HepG2 (cell line): ENCODE data around the gene TXN2. TPM values are rescaled to one million over a fixed set of nuclear protein-coding genes. Genes with fewer than 3 reads are reported as not detected.

Source experiments
- CREM ChIP-seq, 2 experiments: sonication (generic) in 1 of 2; formaldehyde crosslinking in 1 of 2; IDR thresholded peaks; 2 replicates each; pipeline versions ENCODE4 v1.4.0 to v1.6.1; 2016 to 2020; ENCODE audit warnings: antibody characterized with exemption in 1 of 2, mild to moderate bottlenecking in 1 of 2, missing genetic modification reagents in 1 of 2
- IRX3 ChIP-seq: sonication (generic); formaldehyde crosslinking; IDR thresholded peaks from 2 replicates; pipeline ENCODE4 v1.8.1; 2023; ENCODE audit warnings: mild to moderate bottlenecking, low read depth, missing genetic modification reagents, borderline replicate concordance
- JUND ChIP-seq: sonication (generic); formaldehyde crosslinking; IDR thresholded peaks from 2 replicates; pipeline ENCODE4 v1.8.0; 2022; ENCODE audit warnings: mild to moderate bottlenecking, missing genetic modification reagents
- MAFG ChIP-seq: sonication (generic); formaldehyde crosslinking; IDR thresholded peaks from 2 replicates; pipeline ENCODE4 v1.5.1; 2020; ENCODE audit warnings: mild to moderate bottlenecking, missing genetic modification reagents
- PHF5A ChIP-seq: IDR thresholded peaks from one replicate; pipeline ENCODE4 v1.6.1; 2018; ENCODE audit warnings: low read depth, missing genetic modification reagents; ENCODE audit not compliant: unreplicated experiment
- RCOR2 ChIP-seq: IDR thresholded peaks from 2 replicates; pipeline ENCODE4 v1.6.1; 2016; ENCODE audit warnings: missing biosample characterization, missing genetic modification reagents
- RFXANK ChIP-seq: IDR thresholded peaks from 2 replicates; pipeline ENCODE4 v1.6.1; 2016
- SIX1 ChIP-seq: sonication (generic); formaldehyde crosslinking; IDR thresholded peaks from 2 replicates; pipeline ENCODE4 v1.4.0; 2020; ENCODE audit warnings: missing genetic modification reagents, borderline replicate concordance
- STAG1 ChIP-seq: sonication (generic); formaldehyde crosslinking; IDR thresholded peaks from 2 replicates; pipeline ENCODE4 v1.4.0; 2020; ENCODE audit warnings: missing genetic modification reagents
- TCF7L2 ChIP-seq: IDR thresholded peaks from 2 replicates; pipeline ENCODE4 v1.6.1; 2011; ENCODE audit warnings: mild to moderate bottlenecking, low read depth, low read length, moderate library complexity
- TEAD2 ChIP-seq: sonication (generic); formaldehyde crosslinking; IDR thresholded peaks from 2 replicates; pipeline ENCODE4 v1.9.0; 2021; ENCODE audit warnings: missing genetic modification reagents
- XBP1 ChIP-seq: sonication (generic); formaldehyde crosslinking; IDR thresholded peaks from 2 replicates; pipeline ENCODE4 v1.5.0; 2020; ENCODE audit warnings: missing genetic modification reagents
- ZFAT ChIP-seq: sonication (generic); formaldehyde crosslinking; conservative IDR thresholded peaks from 2 replicates; pipeline ENCODE4 v1.8.1; 2023; ENCODE audit warnings: missing genetic modification reagents, inconsistent platforms
- ZNF12 ChIP-seq: sonication (generic); formaldehyde crosslinking; IDR thresholded peaks from 2 replicates; pipeline ENCODE4 v1.5.0; 2020; ENCODE audit warnings: missing genetic modification reagents
- ZNF432 ChIP-seq: sonication (generic); formaldehyde crosslinking; IDR thresholded peaks from 2 replicates; pipeline ENCODE4 v1.5.0; 2020; ENCODE audit warnings: missing genetic modification reagents, mild to moderate bottlenecking, borderline replicate concordance
- ZNF766 ChIP-seq: sonication (generic); formaldehyde crosslinking; IDR thresholded peaks from 2 replicates; pipeline ENCODE4 v1.5.0; 2020; ENCODE audit warnings: missing genetic modification reagents, borderline replicate concordance
- ZNF768 ChIP-seq: sonication (generic); formaldehyde crosslinking; IDR thresholded peaks from 2 replicates; pipeline ENCODE4 v1.4.0; 2020; ENCODE audit warnings: missing genetic modification reagents
- polyA plus RNA-seq, 8 experiments: library from polyadenylated mRNA; depleted of rRNA in 3 of 8; stranded (reverse) in 7 of 8; unstranded in 1 of 8; fragments of >200 nt; fragmentation: Illumina TruSeq in 4 of 8; extraction: Trizol in 4 of 8; gene quantifications; 2 replicates each; pipeline versions ENCODE4 v1.2.1 to v1.2.3, GENCODE V29; 2011 to 2016; ENCODE audit warnings: low read depth in 4 of 8, missing spikeins in 1 of 8, mixed read lengths in 1 of 8; ENCODE audit not compliant: insufficient read depth in 1 of 8
- total RNA-seq, 5 experiments: library from RNA; depleted of rRNA; stranded (reverse); fragments of >200 nt; fragmentation: Illumina TruSeq; extraction: Trizol; gene quantifications; 2 replicates each; pipeline ENCODE4 v1.2.3, GENCODE V29; 2016; ENCODE audit warnings: low read depth in 1 of 5
- TF ChIP-seq, protein P1 (sequence below): sonication (generic); formaldehyde crosslinking; IDR thresholded peaks from 2 replicates; pipeline ENCODE4 v1.8.0; 2022; ENCODE audit warnings: mild to moderate bottlenecking, missing genetic modification reagents, borderline replicate concordance
- TF ChIP-seq, protein P2 (sequence below): sonication (generic); formaldehyde crosslinking; IDR thresholded peaks from 2 replicates; pipeline ENCODE4 v1.8.1; 2023; ENCODE audit warnings: mild to moderate bottlenecking, missing genetic modification reagents, borderline replicate concordance
- TF ChIP-seq, protein P3 (sequence below): sonication (generic); formaldehyde crosslinking; IDR thresholded peaks from 2 replicates; pipeline ENCODE4 v1.8.1; 2023; ENCODE audit warnings: missing genetic modification reagents, mild to moderate bottlenecking, borderline replicate concordance
- TF ChIP-seq, protein P4 (sequence below): sonication (generic); formaldehyde crosslinking; IDR thresholded peaks from one replicate; pipeline ENCODE4 v1.5.1; 2020; ENCODE audit warnings: mild to moderate bottlenecking, missing genetic modification reagents; ENCODE audit errors: not compliant biosample characterization

The TXN2 gene
- total and polyA plus RNA-seq, 2 of the 13 experiments (the other 11 are each of a cell fraction or from before 2014, with no cell fraction given): 41.4 to 109 TPM

DNA sequence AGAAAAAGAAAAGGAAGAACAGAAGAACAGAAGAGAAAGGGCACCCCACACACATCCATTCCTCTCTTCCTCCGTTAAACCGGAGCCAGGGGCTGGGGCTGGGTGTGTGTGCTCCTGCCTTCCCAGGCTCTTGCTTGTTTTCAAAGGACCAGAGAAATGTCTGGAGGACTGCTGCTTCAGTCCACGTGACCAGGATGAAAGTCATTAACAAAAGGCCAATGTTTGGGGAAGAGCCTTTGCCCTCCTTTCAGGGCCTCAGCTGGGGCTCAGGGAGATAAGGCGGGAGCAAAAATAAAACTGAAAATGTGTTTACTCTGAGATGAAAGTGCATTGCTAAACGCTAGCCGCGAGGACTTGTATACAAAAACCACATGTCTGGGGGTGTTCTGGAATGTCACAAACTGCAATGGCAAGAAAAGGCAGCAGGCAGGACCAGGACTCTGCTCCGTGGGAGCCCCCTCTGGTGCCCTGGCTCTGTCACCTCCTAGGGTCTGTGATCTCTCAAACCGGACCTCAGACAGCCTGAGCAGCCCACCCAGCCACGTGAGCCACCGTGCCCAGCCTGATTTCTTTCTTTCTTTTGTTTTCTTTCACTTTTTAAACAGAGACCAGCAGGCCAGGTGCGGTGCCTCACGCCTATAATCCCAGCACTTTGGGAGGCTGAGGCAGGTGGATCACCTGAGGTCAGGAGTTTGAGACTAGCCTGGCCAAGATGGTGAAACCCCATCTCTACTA is 62.1 kb downstream of the TXN2 start (continued):
- TF ChIP-seq IRX3 (CRISPR knock-in tag) (no peak), MAFG (CRISPR knock-in tag) (no peak), TEAD2 (CRISPR knock-in tag) (no peak), STAG1 (CRISPR knock-in tag) (peak; percentile 40), XBP1 (CRISPR knock-in tag) (no peak), TCF7L2 (peak; percentile 79), ZNF766 (CRISPR knock-in tag) (no peak), ZNF768 (CRISPR knock-in tag) (no peak), ZNF12 (CRISPR knock-in tag) (no peak), RCOR2 (CRISPR knock-in tag) (peak; percentile 95), CREM (IDR thresholded peaks at IDR 0.05) (peak; percentile 95), CREM (CRISPR knock-in tag; IDR thresholded peaks at IDR 0.05) (no peak), RFXANK (CRISPR knock-in tag) (peak; percentile 70; the same call in 1 of the 2 replicates), PHF5A (CRISPR knock-in tag) (peak; percentile 78), JUND (CRISPR knock-in tag) (peak; percentile 54; the same call in 1 of the 2 replicates), SIX1 (peak; percentile 79), ZNF432 (CRISPR knock-in tag) (no peak), ZFAT (CRISPR knock-in tag) (no peak)
- TF ChIP-seq, protein P1, sequence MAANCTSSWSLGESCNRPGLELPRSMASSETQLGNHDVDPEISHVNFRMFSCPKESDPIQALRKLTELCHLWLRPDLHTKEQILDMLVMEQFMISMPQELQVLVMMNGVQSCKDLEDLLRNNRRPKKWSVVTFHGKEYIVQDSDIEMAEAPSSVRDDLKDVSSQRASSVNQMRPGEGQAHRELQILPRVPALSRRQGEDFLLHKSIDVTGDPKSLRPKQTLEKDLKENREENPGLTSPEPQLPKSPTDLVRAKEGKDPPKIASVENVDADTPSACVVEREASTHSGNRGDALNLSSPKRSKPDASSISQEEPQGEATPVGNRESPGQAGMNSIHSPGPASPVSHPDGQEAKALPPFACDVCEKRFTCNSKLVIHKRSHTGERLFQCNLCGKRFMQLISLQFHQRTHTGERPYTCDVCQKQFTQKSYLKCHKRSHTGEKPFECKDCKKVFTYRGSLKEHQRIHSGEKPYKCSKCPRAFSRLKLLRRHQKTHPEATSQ (CRISPR knock-in tag): peak; percentile 55; the same call in 1 of the 2 replicates
- TF ChIP-seq, protein P2, sequence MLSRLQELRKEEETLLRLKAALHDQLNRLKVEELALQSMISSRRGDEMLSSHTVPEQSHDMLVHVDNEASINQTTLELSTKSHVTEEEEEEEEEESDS (CRISPR knock-in tag): no peak
- TF ChIP-seq, protein P3, sequence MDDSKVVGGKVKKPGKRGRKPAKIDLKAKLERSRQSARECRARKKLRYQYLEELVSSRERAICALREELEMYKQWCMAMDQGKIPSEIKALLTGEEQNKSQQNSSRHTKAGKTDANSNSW: no peak
- TF ChIP-seq, protein P4, sequence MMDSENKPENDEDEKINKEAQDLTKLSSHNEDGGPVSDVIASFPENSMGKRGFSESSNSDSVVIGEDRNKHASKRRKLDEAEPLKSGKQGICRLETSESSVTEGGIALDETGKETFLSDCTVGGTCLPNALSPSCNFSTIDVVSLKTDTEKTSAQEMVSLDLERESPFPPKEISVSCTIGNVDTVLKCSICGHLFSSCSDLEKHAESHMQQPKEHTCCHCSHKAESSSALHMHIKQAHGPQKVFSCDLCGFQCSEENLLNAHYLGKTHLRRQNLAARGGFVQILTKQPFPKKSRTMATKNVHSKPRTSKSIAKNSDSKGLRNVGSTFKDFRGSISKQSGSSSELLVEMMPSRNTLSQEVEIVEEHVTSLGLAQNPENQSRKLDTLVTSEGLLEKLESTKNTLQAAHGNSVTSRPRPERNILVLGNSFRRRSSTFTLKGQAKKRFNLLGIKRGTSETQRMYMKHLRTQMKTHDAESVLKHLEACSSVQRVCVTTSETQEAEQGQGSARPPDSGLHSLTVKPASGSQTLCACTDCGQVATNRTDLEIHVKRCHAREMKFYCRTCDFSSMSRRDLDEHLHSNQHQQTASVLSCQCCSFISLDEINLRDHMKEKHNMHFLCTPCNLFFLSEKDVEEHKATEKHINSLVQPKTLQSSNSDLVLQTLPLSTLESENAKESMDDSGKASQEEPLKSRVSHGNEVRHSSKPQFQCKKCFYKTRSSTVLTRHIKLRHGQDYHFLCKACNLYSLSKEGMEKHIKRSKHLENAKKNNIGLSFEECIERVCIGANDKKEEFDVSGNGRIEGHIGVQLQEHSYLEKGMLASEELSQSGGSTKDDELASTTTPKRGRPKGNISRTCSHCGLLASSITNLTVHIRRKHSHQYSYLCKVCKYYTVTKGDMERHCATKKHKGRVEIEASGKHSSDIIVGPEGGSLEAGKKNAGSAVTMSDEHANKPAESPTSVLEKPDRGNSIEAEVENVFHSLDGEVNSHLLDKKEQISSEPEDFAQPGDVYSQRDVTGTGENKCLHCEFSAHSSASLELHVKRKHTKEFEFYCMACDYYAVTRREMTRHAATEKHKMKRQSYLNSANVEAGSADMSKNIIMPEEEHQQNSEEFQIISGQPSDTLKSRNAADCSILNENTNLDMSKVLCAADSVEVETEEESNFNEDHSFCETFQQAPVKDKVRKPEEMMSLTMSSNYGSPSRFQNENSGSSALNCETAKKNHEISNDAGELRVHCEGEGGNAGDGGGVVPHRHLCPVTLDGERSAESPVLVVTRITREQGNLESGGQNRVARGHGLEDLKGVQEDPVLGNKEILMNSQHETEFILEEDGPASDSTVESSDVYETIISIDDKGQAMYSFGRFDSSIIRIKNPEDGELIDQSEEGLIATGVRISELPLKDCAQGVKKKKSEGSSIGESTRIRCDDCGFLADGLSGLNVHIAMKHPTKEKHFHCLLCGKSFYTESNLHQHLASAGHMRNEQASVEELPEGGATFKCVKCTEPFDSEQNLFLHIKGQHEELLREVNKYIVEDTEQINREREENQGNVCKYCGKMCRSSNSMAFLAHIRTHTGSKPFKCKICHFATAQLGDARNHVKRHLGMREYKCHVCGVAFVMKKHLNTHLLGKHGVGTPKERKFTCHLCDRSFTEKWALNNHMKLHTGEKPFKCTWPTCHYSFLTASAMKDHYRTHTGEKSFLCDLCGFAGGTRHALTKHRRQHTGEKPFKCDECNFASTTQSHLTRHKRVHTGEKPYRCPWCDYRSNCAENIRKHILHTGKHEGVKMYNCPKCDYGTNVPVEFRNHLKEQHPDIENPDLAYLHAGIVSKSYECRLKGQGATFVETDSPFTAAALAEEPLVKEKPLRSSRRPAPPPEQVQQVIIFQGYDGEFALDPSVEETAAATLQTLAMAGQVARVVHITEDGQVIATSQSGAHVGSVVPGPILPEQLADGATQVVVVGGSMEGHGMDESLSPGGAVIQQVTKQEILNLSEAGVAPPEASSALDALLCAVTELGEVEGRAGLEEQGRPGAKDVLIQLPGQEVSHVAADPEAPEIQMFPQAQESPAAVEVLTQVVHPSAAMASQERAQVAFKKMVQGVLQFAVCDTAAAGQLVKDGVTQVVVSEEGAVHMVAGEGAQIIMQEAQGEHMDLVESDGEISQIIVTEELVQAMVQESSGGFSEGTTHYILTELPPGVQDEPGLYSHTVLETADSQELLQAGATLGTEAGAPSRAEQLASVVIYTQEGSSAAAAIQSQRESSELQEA (CRISPR knock-in tag): no peak
